GM12878 (cell line): Measurements from ENCODE around the gene F2RL1.

Experiments used
- EP300 ChIP-seq, 2 experiments: fragments of 150-350 bp in 1 of 2; IDR thresholded peaks; 2 replicates each; pipeline ENCODE4 v1.6.1; 2011 to 2012; ENCODE audit warnings: low read depth in 2 of 2, low read length in 2 of 2, borderline replicate concordance in 1 of 2, improper control_type of control experiment in 1 of 2, inconsistent platforms in 1 of 2; ENCODE audit not compliant: control insufficient read depth in 1 of 2
- FOXK2 ChIP-seq: fragments of 450-650 bp; IDR thresholded peaks from 2 replicates; pipeline ENCODE4 v1.6.1; 2017; ENCODE audit warnings: mild to moderate bottlenecking, moderate library complexity
- POLR2A ChIP-seq: IDR thresholded peaks from 2 replicates; pipeline ENCODE4 v1.6.1; 2011; ENCODE audit warnings: low read depth, mild to moderate bottlenecking, low read length
- POLR2AphosphoS5 ChIP-seq: IDR thresholded peaks from 2 replicates; pipeline ENCODE4 v1.6.1; 2011; ENCODE audit warnings: mild to moderate bottlenecking, low read length, inconsistent platforms
- YY1 ChIP-seq: IDR thresholded peaks from 2 replicates; pipeline ENCODE4 v1.6.1; 2011; ENCODE audit warnings: low read depth, mild to moderate bottlenecking, low read length
- TF ChIP-seq, protein P1 (sequence below): fragments of 450-650 bp; IDR thresholded peaks from 2 replicates; pipeline ENCODE4 v1.6.1; 2018; ENCODE audit warnings: borderline replicate concordance, mild to moderate bottlenecking; ENCODE audit not compliant: partially characterized antibody
- TF ChIP-seq, protein P2 (sequence below), 3 experiments: IDR thresholded peaks in 2 of 3; conservative IDR thresholded peaks in 1 of 3; 2 replicates each; pipeline ENCODE4 v1.5.1; 2011; ENCODE audit warnings: low read depth in 3 of 3, low read length in 3 of 3, mild to moderate bottlenecking in 3 of 3, control low read depth in 2 of 3, moderate library complexity in 2 of 3, inconsistent platforms in 1 of 3, mixed read lengths in 1 of 3; ENCODE audit not compliant: control insufficient read depth in 2 of 3, insufficient read depth in 1 of 3; ENCODE audit errors: extremely low read depth in 1 of 3
- TF ChIP-seq, protein P3 (sequence below): fragments of 450-650 bp; IDR thresholded peaks from 2 replicates; pipeline ENCODE4 v1.6.1; 2017; ENCODE audit warnings: mild to moderate bottlenecking, low read depth, inconsistent platforms; ENCODE audit not compliant: poor library complexity, severe bottlenecking

DNA sequence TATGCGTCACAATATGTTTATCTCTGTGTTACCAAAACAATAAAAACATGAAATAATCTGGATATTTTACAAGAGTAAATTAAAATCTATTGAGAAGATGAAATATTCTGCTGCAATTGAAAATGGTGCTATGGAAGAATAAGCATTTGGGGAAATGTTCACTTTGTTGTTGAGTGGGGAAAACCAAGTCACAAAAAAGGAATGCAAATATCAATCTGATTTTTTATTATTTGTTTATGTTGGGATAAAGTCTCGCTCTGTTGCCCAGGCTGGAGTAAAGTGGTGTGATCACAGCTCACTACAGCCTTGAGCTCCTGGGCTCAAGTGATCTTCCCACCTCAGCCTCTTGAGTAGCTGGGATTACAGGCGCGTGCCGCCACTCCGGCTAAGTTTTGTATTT, 8.6 kb upstream of the F2RL1 start:
- TF ChIP-seq, protein P1, sequence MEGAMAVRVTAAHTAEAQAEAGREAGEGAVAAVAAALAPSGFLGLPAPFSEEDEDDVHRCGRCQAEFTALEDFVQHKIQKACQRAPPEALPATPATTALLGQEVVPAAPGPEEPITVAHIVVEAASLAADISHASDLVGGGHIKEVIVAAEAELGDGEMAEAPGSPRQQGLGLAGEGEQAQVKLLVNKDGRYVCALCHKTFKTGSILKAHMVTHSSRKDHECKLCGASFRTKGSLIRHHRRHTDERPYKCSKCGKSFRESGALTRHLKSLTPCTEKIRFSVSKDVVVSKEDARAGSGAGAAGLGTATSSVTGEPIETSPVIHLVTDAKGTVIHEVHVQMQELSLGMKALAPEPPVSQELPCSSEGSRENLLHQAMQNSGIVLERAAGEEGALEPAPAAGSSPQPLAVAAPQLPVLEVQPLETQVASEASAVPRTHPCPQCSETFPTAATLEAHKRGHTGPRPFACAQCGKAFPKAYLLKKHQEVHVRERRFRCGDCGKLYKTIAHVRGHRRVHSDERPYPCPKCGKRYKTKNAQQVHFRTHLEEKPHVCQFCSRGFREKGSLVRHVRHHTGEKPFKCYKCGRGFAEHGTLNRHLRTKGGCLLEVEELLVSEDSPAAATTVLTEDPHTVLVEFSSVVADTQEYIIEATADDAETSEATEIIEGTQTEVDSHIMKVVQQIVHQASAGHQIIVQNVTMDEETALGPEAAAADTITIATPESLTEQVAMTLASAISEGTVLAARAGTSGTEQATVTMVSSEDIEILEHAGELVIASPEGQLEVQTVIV = no peak
- TF ChIP-seq EP300 (IDR thresholded peaks at IDR 0.05; ENCODE audit: borderline replicate concordance in 1 of 2, control insufficient read depth in 1 of 2, low read depth in 2 of 2, low read length in 2 of 2) (no peak), FOXK2 (no peak), POLR2AphosphoS5 (no peak), YY1 (no peak), POLR2A (no peak)
- TF ChIP-seq, protein P2, sequence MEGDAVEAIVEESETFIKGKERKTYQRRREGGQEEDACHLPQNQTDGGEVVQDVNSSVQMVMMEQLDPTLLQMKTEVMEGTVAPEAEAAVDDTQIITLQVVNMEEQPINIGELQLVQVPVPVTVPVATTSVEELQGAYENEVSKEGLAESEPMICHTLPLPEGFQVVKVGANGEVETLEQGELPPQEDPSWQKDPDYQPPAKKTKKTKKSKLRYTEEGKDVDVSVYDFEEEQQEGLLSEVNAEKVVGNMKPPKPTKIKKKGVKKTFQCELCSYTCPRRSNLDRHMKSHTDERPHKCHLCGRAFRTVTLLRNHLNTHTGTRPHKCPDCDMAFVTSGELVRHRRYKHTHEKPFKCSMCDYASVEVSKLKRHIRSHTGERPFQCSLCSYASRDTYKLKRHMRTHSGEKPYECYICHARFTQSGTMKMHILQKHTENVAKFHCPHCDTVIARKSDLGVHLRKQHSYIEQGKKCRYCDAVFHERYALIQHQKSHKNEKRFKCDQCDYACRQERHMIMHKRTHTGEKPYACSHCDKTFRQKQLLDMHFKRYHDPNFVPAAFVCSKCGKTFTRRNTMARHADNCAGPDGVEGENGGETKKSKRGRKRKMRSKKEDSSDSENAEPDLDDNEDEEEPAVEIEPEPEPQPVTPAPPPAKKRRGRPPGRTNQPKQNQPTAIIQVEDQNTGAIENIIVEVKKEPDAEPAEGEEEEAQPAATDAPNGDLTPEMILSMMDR (IDR thresholded peaks at IDR 0.05 in 2 of 3, conservative IDR thresholded peaks at IDR 0.05 in 1 of 3; ENCODE audit: control insufficient read depth in 2 of 3, extremely low read depth in 1 of 3, insufficient read depth in 1 of 3, low read depth in 3 of 3, low read length in 3 of 3) = no peak
- TF ChIP-seq, protein P3, sequence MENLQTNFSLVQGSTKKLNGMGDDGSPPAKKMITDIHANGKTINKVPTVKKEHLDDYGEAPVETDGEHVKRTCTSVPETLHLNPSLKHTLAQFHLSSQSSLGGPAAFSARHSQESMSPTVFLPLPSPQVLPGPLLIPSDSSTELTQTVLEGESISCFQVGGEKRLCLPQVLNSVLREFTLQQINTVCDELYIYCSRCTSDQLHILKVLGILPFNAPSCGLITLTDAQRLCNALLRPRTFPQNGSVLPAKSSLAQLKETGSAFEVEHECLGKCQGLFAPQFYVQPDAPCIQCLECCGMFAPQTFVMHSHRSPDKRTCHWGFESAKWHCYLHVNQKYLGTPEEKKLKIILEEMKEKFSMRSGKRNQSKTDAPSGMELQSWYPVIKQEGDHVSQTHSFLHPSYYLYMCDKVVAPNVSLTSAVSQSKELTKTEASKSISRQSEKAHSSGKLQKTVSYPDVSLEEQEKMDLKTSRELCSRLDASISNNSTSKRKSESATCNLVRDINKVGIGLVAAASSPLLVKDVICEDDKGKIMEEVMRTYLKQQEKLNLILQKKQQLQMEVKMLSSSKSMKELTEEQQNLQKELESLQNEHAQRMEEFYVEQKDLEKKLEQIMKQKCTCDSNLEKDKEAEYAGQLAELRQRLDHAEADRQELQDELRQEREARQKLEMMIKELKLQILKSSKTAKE = no peak
